Measurements from ENCODE around the gene PRAMEF17.
"Not testable (repeated sequence)": the region's sequence is repeated elsewhere in the genome, so short reads cannot be mapped to it uniquely, and the experiment has no call there.

The PRAMEF17 gene, protein sequence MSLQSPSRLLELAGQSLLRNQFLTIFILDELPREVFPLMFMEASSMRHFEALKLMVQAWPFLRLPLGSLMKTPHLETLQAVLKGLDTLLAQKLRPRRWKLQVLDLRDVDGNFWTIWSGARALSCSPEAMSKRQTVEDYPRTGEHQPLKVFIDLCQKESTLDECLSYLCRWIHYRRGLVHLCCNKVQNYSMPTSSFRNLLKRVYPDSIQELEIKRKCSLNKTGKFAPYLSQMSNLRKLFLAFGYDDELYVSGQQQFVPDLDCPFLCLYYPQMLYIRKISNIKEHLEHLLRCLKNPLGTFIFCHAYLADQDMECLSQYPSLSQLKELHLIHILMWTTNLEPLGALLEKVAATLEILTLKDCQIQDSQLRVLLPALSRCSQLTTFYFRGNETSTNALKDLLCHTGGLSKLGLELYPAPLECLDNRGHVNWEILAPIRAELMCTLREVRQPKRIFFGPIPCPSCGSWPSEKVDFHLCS

DNA sequence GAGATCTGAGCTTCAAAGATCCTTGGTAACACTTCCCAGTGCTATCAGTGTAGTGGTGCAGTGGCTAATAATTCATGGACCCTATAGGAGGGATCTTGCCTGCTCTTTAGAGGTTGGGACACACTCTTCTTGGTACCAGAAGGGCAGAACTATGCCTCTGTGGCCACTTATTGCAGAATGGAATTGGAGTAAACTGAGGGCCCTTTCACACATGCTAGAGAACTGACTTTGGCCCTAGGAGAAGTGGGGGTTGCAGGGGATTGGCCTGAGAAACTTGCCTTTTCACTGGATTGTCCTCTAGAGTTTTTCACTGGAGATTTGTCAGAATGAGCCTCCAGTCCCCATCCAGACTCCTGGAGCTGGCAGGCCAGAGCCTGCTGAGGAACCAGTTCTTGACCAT, at the start of gene PRAMEF17:
Gene PRAMEF17, plus strand, starts transcription at position 301 of the 400 bp plus-strand sequence. Its CDS starts 26 bp downstream, at position 327.
- not testable (repeated sequence) for H3K9me3 Mint-ChIP-seq, H3K27ac Mint-ChIP-seq, H3K36me3 Mint-ChIP-seq, H3K4me3 Mint-ChIP-seq, H3K4me1 Mint-ChIP-seq, ATAC-seq
- peaks cover 15% of the 10 kb centered on the region for H3K27me3 Mint-ChIP-seq

DNA sequence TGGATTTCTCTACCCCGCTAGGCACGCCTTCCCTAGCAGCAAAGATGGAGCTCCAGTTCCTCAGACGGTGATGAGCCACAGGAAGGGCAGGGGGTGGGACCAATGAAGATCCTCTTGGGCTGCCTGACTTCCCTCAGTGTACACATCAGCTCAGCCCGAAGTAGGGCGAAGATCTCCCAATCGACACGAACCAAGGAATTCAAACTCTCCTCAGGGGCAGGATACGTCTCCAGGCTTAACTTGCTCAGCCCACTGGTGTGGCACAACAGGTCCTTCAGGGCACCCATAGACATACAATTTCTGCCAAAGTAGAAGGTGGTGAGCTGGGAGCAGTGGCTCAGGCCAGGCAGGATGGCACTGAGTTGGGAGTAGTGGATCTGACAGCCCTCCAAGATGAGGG, 46.9 kb upstream of the PRAMEF17 start:
- not testable (repeated sequence) for H3K27me3 Mint-ChIP-seq, H3K36me3 Mint-ChIP-seq, H3K9me3 Mint-ChIP-seq, H3K4me1 Mint-ChIP-seq, H3K4me3 Mint-ChIP-seq, ATAC-seq, H3K27ac Mint-ChIP-seq

DNA sequence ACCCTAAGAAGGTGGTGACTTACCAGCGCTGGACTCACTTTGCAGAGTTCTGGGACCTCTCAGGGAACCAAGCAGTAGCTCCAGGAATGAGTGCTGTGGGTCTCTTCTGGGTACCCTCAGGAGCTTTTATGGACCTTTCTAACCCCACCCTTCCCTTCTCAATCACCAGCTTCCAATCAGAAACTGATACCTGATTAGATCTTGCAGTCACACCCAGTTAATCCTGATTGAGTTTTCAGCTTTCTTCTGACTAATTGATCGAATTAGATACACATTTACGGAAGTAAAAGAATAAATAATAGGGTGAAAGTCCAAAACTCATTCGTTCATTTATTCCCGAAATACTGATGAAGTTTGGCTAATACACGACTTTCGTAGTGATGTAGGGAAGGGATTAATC, 42.4 kb upstream of the PRAMEF17 start, which contains the start of gene PRAMEF14:
Gene PRAMEF14, minus strand, starts transcription at position 101 of the 400 bp plus-strand sequence. CDS start 1,820 bp downstream, outside the sequence.
- H3K4me3 Mint-ChIP-seq, H3K36me3 Mint-ChIP-seq, H3K4me1 Mint-ChIP-seq, H3K27ac Mint-ChIP-seq, ATAC-seq, H3K9me3 Mint-ChIP-seq: not testable (repeated sequence)
- peaks cover 17% of the 10 kb centered on the region for H3K27me3 Mint-ChIP-seq

DNA sequence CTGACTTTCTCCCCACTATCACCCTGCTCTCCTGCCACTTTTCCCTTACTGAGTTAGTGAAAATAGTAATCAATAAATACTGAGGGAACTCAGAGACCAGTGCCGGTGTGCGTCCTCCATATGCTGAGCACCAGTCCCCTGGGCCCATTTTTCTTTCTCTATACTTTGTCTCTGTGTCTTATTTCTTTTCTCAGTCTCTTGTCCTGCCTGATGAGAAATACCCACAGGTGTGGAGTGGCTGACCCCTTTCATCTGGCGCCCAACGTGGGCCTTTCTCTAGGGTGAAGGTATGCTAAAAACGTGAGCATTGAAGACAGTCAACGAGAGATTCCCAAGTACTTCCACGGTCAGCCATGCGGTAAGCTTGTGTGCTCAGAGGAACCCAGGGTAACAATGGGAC, 36.0 kb upstream of the PRAMEF17 start:
- H3K9me3 Mint-ChIP-seq, H3K36me3 Mint-ChIP-seq, H3K27me3 Mint-ChIP-seq, H3K4me3 Mint-ChIP-seq, H3K4me1 Mint-ChIP-seq, ATAC-seq, H3K27ac Mint-ChIP-seq: not testable (repeated sequence)

DNA sequence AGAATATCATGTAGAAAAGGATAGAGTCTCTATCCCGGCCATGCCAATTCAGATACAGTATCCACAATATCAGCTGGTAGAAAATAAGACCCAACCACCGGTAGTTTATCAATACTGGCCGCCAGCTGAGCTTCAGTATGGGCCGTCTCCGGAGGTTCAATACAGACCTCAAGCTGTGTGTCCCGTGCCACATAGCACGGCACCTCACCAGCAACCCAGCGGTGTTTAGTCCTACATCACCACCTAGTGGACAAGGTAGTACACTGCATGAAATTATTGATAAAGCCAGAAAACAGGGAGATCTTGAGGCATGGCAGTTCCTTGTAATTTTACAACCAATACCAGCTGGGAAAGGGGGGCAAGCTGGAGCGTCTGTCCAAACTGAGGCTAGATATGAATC, 35.0 kb upstream of the PRAMEF17 start:
- H3K4me3 Mint-ChIP-seq, H3K27ac Mint-ChIP-seq, H3K36me3 Mint-ChIP-seq, H3K4me1 Mint-ChIP-seq, H3K27me3 Mint-ChIP-seq, ATAC-seq, H3K9me3 Mint-ChIP-seq: not testable (repeated sequence)

DNA sequence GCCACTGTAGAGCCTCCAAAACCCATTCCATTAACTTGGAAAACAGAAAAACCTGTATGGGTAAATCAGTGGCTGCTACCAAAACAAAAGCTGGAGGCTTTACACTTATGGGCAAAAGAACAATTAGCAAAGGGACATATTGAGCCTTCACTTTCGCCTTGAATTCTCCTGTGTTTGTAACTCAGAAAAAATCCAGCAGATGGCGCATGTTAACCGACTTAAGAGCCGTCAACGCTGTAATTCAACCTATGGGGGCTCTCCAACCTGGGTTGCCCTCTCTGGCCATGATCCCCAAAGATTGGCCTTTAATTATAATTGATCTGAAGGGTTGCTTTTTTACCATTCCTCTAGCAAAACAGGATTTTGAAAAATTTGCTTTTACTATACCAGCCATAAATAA, 32.7 kb upstream of the PRAMEF17 start:
- H3K4me3 Mint-ChIP-seq, H3K36me3 Mint-ChIP-seq, H3K27me3 Mint-ChIP-seq, ATAC-seq, H3K4me1 Mint-ChIP-seq, H3K9me3 Mint-ChIP-seq, H3K27ac Mint-ChIP-seq: not testable (repeated sequence)

DNA sequence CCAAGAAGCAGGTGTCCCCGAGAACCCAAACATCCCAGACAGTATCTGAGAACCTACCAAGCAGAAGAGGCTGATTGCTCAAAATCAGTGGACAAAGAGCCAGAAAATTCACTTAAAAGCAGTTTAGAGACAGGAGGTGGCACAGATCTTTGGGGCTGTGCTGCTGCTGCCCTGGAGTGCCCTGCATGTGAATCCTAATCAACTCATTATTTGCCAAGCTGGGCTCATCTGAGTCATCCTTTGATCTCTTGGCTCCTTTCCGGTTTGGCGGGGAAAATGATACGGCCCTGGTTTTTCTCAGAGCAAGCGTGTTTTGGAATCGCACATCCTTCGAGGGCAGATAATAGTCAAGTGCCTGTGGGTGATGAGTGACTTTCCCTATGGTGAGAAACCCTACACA, 27.1 kb upstream of the PRAMEF17 start:
- not testable (repeated sequence) for H3K4me3 Mint-ChIP-seq, H3K4me1 Mint-ChIP-seq, ATAC-seq, H3K27me3 Mint-ChIP-seq, H3K9me3 Mint-ChIP-seq, H3K27ac Mint-ChIP-seq, H3K36me3 Mint-ChIP-seq

DNA sequence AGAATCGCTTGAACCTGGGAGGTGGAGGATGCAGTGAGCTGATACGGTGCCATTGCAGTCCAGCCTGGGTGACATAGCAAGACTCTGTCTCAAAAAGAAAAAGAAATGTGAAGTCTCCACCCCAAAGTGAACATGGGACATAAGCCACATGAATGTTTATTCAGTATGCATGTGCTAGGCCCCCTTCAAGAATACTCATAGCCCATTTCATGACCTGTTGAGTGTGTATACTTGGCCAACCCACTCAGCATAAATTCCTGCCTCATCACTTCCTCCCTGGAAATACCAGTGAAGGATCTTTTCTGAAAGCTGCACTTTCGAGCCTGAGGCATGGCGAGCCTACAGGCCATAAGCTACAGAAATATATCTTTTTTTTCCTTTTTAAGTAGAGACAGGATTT, 24.5 kb upstream of the PRAMEF17 start:
- not testable (repeated sequence) for H3K27me3 Mint-ChIP-seq, H3K36me3 Mint-ChIP-seq, H3K4me3 Mint-ChIP-seq, ATAC-seq, H3K27ac Mint-ChIP-seq, H3K9me3 Mint-ChIP-seq, H3K4me1 Mint-ChIP-seq

DNA sequence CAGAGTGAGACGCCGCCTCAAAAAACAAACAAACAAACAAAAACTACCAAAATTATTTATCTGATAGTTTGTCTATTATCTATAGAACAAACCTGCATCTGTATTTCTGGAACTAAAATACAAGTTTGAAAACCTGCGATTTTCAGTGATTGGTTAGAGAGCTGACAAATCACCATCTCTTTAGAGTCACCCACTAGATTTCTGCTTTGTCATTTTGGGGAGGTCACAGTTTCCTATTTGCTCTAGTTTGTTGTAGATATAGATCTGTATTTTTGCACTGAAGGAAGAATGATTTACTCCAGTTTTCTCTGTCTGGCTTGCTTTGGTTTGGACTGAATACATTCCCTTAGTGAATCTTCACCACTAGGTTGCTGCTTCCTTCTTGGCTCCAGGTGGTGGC, 22.9 kb upstream of the PRAMEF17 start:
- not testable (repeated sequence) for ATAC-seq, H3K27ac Mint-ChIP-seq, H3K36me3 Mint-ChIP-seq, H3K4me3 Mint-ChIP-seq, H3K9me3 Mint-ChIP-seq, H3K27me3 Mint-ChIP-seq, H3K4me1 Mint-ChIP-seq

DNA sequence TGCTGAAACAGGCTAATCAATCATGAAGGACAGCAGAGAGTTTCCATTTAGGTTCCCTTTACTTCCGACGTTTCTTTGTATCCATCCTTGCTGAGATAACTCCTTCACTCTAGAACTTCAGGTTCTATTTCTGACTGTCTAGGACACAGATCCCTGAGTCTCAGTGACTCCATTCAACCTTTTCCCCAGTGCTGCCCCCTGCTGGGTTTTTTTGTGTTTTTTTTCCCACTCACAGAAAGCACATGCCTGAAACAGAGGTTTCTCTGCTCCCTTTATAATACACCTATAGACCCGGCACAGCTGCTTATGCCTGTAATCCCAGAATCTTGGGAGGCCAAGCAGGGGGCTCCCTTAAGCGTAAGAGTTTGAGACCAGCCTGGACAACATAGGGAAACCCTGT, 20.9 kb upstream of the PRAMEF17 start:
- not testable (repeated sequence) for ATAC-seq, H3K4me3 Mint-ChIP-seq, H3K4me1 Mint-ChIP-seq, H3K36me3 Mint-ChIP-seq, H3K27ac Mint-ChIP-seq, H3K9me3 Mint-ChIP-seq, H3K27me3 Mint-ChIP-seq

DNA sequence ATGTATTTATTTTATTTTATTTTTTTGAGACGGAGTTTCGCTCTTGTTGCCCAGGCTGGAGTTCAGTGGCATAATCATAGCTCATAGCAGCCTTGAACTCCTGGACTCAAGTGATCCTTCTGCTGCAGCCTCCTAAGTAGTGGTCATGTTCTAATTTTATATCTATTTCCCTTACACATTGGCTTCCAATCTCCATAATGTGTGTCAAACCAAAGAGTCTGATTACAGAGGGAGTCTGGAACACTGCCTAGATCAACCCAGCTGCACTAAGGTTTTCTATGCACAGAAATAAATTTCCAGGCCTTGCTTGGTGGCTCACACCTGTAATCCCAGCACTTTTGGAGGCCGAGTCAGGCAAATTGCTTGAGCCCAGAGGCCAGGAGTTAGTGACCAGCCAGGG, 10.4 kb upstream of the PRAMEF17 start:
- H3K4me1 Mint-ChIP-seq, H3K27me3 Mint-ChIP-seq, H3K9me3 Mint-ChIP-seq, H3K27ac Mint-ChIP-seq, H3K4me3 Mint-ChIP-seq, H3K36me3 Mint-ChIP-seq, ATAC-seq: not testable (repeated sequence)

DNA sequence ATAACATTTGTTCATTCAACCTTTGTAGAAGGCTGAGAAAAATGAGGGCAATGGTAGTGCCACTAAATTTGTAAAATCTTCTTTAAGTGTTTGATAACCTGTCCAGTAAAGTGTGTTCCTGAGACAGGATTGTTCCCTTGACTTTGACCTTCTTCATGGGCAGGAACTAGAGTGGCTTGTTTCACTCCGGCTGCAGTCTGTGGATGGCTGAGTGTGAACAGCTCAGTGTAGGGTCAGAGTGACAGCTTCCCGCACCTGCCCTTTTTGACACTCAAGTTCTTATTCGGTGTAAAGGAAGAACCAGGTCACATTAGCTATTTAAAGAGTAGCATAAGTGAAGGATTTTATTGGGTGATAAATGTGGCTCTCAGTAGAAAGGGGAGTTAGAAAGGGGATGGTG, 9.1 kb upstream of the PRAMEF17 start:
- H3K4me1 Mint-ChIP-seq, ATAC-seq, H3K27ac Mint-ChIP-seq, H3K9me3 Mint-ChIP-seq, H3K4me3 Mint-ChIP-seq, H3K27me3 Mint-ChIP-seq, H3K36me3 Mint-ChIP-seq: not testable (repeated sequence)

DNA sequence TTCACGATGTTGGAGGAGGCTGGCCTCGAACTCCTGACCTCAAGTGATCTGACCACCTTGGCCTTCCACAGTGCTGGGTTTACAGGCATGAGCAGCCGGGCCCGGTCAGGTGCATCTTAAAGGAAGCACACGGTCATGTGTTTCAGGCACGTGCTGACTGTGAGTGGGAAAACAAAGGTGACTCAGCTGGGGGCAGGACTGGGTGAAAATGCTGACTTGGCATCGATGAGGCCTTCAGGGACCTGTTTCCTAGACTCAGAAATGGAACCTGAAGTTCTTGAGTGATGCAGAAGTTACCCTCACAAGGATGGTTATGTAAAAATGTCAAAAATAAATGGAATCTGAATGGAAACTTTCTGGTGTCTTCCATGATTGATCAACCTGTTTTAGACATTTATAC, 3.6 kb downstream of the PRAMEF17 start:
- H3K27ac Mint-ChIP-seq, H3K4me3 Mint-ChIP-seq, H3K27me3 Mint-ChIP-seq, H3K9me3 Mint-ChIP-seq, ATAC-seq, H3K4me1 Mint-ChIP-seq, H3K36me3 Mint-ChIP-seq: not testable (repeated sequence)

DNA sequence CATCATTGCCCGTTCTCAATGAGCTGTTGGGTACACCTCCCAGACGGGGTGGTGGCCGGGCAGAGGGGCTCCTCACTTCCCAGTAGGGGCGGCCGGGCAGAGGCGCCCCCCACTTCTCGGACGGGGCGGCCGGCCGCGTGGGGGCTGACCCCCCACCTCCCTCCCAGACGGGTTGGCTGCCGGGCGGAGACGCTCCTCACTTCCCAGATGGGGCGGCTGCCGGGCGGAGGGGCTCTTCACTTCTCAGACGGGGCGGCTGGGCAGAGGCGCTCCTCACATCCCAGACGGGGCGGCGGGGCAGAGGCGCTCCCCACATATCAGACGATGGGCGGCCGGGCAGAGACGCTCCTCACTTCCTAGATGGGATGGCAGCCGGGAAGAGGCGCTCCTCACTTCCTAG, 5.3 kb downstream of the PRAMEF17 start:
- H3K4me3 Mint-ChIP-seq, H3K27ac Mint-ChIP-seq, H3K36me3 Mint-ChIP-seq, H3K27me3 Mint-ChIP-seq, H3K9me3 Mint-ChIP-seq, H3K4me1 Mint-ChIP-seq, ATAC-seq: not testable (repeated sequence)

DNA sequence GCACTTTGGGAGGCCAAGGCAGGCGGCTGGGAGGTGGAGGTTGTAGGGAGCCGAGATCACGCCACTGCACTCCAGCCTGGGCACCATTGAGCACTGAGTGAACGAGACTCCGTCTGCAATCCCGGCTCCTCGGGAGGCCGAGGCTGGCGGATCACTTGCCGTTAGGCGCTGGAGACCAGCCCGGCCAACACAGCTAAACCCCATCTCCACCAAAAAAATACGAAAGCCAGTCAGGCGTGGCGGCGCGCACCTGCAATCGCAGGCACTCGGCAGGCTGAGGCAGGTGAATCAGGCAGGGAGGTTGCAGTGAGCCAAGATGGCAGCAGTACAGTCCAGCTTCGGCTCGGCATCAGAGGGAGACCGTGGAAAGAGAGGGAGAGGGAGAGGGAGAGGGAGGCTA, 5.9 kb downstream of the PRAMEF17 start:
- ATAC-seq, H3K4me1 Mint-ChIP-seq, H3K27me3 Mint-ChIP-seq, H3K4me3 Mint-ChIP-seq, H3K9me3 Mint-ChIP-seq, H3K27ac Mint-ChIP-seq, H3K36me3 Mint-ChIP-seq: not testable (repeated sequence)

DNA sequence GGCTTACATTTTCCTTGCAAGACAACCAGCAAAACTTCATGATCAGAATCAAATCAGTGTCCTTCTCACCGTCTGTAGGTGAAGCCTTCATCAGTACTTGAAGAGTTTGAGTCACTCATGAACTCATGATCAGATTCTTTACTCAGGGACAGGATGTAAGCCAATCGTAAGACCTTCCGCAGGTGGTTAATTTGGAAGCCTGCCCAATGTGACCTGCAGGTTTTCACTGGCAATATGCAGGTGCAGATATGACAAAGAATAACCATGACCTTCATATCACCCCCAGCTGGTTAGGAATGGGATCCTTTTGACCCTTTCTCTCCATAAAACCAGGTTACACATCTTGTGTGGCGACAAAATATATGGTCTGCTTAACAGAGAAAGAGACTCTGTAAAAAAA, 18.4 kb downstream of the PRAMEF17 start:
- peaks cover 9% of the 10 kb centered on the region for H3K27me3 Mint-ChIP-seq
- no peaks in the 10 kb centered on the region for H3K4me1 Mint-ChIP-seq
- H3K4me3 Mint-ChIP-seq = no peak overlapping the region
- no peak for ATAC-seq
- no peaks in the 10 kb centered on the region for H3K36me3 Mint-ChIP-seq
- peaks cover 6% of the 10 kb centered on the region for H3K9me3 Mint-ChIP-seq
- H3K27ac Mint-ChIP-seq = no peak overlapping the region

DNA sequence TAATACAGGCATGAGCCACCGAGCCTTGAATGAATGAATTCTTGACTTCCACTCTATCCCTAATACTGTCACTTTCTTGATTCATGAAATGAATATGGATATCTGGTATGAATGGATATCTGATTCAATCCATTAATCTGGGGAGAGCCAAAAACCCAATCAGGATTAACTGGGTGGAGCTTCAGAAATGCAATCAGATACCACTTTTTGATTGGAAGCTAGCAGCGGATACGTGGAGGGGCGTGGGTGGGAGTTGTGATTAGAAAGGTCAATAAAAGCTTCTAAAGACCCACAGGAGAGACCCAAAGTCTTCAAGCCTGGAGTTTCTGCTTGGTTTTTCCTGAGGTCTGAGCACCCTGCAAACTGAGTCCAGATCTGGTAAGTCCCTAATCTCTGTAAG, 20.7 kb downstream of the PRAMEF17 start, which contains the start of gene PRAMEF20:
Gene PRAMEF20, plus strand, starts transcription at position 301 of the 400 bp plus-strand sequence. CDS start 5,905 bp downstream, outside the sequence.
- not testable (repeated sequence) for H3K4me3 Mint-ChIP-seq, H3K27me3 Mint-ChIP-seq, H3K9me3 Mint-ChIP-seq, H3K4me1 Mint-ChIP-seq, ATAC-seq, H3K36me3 Mint-ChIP-seq, H3K27ac Mint-ChIP-seq

All from stimulated activated memory B cell treated with anti-CD40 and anti-IgM and Interleukin-4, amounts not matched to agents 10 μg/mL and 1 μg/mL and 100 μg/mL, for 72 hours (primary cell).